NCI-H1417 treated with DMSO at 0.1 percent for 48 hours (cell line): ENCODE results near the gene FAM83G.

ENCODE experiments used
- DNase-seq: peaks from one replicate; lab custom pipeline; 2025; lab: John Stamatoyannopoulos, UW

FAM83G gene

DNA sequence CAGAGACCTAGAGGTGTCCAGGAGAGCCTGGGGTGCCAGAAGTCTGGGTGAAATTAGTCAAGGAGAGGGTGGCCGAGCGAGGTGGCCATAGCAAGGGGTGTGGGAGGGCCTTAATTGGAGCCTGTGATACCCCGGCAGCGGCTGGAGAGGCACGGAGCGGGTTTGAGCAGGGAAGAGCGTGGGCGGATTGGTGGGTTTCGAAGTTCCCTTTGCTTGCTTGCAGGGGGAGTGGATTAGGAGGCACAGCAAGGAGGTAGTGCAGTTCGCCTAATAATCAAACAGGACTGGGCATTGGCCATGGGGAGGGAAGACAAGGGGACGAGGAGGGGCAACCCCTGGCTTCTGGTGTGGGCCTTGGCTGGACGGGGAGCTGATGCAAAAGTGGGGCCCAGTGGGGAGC, 5.4 kb upstream of the FAM83G start:
- DNase-seq: no peak

DNA sequence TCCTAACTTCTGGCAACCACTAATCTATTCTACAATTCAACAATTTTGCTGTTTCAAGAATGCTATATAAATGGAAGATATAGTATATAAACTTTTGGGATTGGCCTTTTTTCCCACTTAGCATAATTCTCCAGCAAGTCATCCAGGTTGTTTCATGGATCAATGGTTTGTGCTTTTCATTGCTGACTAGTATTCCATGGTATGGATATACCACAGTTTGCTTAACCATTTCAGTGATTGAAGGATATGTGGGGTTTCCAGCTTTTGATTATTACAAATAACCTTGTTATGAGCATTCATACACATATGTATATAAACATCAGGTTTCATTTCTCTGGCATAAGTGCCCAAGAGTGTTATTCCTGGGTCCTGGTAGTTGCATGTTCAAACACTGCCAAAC, 2.1 kb upstream of the FAM83G start:
- no peak for DNase-seq

DNA sequence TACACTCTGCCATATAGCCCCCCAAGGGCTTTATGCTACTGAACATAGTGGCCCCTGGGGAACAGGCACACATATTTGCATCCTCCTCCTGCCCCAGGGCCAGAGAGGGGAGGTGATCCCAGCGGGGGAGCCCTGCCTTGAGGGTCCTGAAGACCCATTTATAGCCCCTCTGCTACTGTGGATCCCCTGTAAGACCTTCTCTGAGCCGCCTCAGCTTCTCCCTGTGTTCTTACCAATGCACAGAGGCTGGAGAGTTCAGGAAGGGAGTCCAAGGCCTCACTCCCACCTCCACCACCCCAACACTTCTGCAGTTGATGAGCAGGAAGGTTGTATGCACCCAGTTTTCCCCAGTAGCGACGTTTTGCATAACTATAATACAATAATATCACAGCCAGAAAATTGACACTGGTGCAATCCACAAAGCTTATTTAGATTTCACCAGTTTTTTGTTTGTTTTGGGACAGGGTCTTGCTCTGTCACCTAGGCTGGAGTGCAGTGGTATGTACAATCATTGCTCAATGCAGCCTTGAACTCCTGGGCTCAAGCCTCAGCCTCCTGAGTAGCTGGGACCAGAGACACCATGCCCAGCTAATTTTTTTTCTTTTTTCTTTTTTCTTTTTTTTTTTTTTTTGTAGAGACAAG, 1.3 kb upstream of the FAM83G start:
- DNase-seq: no peak

GRCh38 chr17:19005137-19005773, 691 bp upstream of the FAM83G start:
- DNase-seq: no peak

DNA sequence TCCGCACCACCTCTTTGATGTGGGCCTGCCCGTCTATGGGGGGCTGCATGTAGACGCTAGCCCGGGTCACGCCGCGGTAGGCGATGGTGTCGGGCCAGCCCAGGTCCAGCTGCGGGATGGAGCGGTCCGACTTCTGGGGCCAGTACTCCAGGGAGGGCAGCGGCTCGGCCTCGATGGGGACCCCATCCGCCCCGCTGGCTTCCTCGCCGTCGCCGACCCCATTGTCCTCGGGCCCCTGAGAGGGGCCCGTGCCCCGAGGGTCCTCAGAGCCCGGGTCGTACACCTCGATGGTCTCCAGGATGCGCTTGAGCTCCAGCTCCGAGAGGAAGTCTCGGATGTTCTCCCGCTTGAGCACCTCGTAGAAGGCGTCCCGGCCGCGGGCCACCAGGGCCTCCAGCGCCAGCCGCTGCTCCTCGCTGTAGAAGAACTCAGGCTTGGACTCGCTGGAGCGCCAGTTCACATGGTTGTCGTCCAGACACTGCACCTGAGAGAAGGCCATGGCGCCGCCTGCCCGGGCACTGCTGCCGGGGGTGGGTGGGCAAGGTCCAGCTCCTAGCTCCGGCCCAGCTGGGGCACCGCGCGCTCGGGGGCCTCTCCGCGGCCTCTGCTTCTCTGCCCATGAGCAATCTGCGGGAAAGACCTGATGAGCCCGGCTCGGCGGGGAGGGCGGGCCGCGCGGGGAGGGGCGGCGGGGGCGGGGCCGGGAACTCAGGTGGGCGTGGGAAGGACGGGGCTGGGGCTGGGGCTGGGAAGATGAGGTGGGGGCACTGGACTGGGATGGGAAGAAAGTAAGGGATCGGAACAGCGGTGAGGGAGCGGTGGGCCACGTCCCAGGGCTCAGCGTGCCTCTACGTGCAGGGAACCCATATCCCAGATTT, 782 bp downstream of the FAM83G start:
- no peak for DNase-seq

DNA sequence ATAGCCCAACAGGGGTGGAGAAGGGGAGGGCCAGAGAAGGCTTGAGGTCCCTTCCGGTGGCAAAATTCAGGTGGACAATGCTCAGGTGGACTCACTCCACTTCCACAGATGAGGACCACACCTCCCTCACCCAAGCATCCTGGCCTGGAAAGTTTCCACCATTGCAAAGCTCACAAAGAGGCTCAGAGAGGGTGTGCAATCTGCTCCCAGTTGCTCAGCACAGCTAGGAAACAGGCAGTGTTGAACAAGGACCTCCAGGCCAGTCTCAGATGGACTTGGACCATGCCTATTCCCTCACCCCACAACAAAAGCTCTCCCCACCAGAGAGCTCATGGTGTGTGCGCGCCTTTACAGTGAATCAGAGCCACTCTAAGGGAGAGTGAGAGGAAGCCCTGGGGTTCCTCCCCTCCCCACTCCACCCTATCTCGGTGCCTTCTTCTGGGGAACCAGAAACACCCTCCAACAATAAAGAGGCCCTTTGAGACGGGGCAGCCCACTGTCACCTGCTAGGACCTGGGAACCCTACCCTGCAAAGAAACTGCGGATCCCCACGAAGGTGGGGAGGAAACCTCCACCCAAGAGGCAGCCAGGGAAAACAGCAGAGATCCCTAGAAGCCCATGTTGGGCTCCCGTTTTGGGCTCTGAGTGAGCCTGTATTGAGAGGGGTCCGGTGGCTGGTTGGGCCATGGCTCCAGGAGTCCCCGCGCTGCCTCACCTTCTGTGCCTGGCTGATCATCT, 1.6 kb downstream of the FAM83G start:
- DNase-seq: no peak

- no peak for DNase-seq
Observed at GRCh38 chr17:19001907-19002590, 2.5 kb downstream of the FAM83G start.

GRCh38 chr17:19000531-19001325, 3.8 kb downstream of the FAM83G start:
- no peak for DNase-seq

- no peak for DNase-seq
Observed at GRCh38 chr17:18999911-19000310, 4.7 kb downstream of the FAM83G start.

- no peak for DNase-seq
Observed at GRCh38 chr17:18999394-18999793, 5.2 kb downstream of the FAM83G start.

DNA sequence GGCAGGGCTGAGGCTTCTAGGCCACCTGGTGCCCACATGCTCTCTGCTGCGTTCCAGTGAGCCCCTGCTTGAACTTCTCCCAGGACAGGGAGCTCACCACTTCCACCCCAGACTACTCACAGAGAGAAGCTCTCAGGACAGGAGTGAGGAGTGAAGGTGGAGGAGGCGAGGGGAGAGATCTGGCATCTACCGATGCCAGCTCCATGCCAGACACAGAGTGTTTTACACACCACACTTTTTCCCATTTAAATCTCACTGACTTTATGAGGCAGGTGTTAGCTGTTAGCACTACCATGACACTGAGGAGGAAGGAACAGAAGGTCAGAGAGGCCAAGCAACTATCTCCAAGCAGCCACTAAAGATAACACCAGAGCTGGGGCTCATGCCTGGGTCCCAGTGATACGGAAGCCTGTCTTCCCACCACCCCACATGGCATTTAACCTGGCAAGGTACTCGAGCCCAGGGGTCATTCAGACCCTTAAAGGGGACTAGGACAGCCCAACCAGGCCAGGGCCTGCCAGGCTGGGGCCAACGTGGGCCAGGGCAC, 6.8 kb downstream of the FAM83G start:
- no peak for DNase-seq

DNA sequence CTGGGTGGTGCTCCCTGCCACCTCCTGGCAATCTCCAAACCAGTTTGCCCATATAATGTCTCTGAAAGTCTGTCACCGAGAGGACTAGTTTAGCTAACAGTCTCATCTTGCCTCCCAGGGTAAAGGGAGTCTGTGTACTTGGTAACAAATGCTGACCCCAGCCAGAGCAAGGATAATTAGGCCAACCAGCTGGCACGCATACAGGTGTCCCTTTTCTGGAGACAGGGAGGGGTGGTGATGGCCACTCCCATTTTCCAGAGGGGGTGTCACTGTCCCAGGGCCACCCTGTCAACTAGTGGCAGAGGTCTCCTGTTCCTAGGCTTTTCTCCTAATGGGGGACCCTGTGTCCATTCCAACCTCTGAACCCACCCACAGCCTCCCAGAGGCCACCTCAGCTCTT, 8.1 kb downstream of the FAM83G start:
- DNase-seq: no peak

DNA sequence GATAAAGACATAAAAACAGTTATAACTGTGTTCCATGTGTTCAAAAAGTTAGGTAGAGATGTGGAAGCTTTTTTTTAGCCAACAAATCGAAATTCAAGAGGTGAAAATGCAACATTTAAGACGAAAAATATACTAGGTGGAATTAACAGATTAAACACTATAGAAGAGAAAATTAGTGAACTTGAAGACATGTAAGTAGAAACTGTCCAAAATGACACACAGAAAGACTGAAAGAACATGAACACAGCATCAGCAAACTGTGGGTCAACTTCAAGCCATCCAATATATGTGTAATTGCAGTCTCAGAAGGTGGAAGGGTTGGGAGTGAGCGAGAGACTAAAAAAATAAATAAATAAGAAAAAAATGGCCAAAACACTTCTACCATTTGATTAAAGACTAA, 9.3 kb downstream of the FAM83G start:
- DNase-seq: no peak

GRCh38 chr17:18994631-18995030, 9.9 kb downstream of the FAM83G start:
- no peak for DNase-seq

DNA sequence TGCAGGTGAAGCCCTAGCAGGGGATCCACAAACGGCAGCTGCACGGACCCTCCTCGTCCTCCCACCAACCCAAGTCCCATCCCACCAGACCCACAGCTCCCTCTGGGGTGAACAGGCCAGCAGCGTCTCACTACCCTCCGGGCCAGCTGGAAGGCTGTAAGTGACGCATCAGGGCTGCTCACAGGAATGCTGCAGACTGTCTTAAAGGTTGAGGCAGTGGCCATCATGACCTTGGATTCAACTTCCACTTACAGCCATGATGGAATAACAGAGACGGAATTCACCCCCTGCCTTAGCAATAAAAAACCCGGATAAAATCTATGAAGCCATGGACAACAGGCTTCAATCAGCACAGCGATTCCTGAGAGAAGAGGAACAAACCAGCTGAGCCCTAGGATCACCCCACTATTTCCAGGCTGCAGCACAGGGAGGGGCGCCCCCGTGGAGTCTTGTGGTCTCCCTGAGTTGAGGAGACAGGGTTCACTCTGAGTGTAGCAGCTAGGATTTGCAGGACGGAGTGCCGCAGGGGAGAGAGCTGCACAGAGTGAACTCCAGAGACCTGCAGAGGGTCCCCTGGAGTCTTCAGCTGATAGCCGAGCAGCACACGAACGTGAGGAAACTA, 10.5 kb downstream of the FAM83G start:
- DNase-seq: no peak

- no peak for DNase-seq
Observed at GRCh38 chr17:18992454-18993130, 12.0 kb downstream of the FAM83G start.

DNA sequence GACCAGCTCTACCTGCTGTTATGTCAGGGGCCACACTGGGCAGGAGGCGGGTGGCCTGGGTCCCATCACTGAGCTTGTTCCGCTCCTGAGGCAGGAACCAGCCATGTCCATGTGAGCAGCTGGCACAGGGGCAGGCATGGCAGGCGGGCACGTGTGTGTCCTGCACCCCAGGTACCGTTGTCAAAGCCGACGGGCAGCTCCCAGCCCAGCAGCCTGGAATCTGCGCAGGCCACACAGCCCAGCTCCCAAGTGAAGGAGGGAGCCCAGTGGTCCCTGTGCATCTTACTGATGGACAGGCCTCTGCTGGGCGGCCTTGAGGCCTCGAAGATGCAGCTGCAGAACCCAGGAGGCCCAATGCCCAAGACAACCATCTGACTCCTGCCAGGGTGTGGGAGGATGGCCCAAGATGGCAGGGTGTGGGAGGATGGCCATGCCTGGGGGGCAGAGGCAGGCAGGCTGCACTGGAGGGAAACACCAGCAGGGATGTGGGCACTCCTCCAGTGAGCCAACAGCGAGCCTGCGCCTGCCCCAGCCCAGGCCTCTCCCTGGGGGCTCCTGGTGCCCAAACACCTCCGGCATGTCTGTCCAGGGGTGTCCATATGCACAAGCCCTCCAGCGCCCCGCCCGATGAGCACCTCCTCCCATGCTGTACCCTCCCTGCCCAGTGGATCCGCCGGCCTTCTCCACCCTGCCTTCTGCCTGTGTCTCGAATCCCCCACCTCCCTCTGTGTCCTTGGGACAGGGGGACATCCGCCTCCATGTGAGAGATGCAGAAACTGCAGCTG, 12.8 kb downstream of the FAM83G start:
- DNase-seq: no peak

DNA sequence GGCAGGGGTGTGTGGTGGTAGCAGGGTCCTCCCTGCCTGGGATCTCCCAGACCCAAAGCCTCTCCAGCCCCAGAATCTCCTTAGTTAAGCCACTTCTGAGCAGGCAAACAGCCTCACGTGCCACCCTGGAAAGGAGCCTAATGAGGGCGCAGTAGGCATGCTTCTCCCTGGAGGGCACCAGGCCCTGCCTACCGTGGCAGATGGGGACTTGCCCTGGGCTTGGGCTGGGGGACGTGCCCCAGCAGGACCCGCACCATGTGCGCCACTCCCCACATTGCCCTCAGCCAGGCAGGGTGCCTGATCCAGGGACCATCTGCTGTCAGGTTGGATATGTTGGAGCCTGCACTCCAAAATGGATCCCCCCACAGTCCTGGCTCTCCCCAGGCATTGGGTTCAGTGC, 14.2 kb downstream of the FAM83G start:
- DNase-seq: no peak
